GM21528 (cell line): ENCODE results near the gene KCNMB1.
A peak's percentile ranks its signal among the peaks of the same experiment; 100 is the strongest.

ENCODE experiments used
- ATAC-seq: cut with Tn5 transposase; IDR thresholded peaks from one replicate; pipeline ENCODE4 v1.9.1; 2021; ENCODE audit warnings: mild to moderate bottlenecking, moderate library complexity; ENCODE audit not compliant: unreplicated experiment, low FRiP score

The KCNMB1 gene

GRCh38 chr5:170388818-170389549 lies at the start of gene KCNMB1:
Gene KCNMB1, minus strand, starts transcription at chr5:170389367. Its CDS starts 3,920 bp downstream, at chr5:170385447.
- ATAC-seq, result no peak

GRCh38 chr5:170438581-170438980 lies 49.4 kb upstream of the KCNMB1 start:
- no peak for ATAC-seq

- ATAC-seq, result no peak
Observed at GRCh38 chr5:170437621-170438375, 48.6 kb upstream of the KCNMB1 start.

- ATAC-seq, result no peak
Observed at GRCh38 chr5:170436335-170436734, 47.2 kb upstream of the KCNMB1 start.

GRCh38 chr5:170434966-170435605 lies 45.9 kb upstream of the KCNMB1 start:
- peak; percentile 76 for ATAC-seq

GRCh38 chr5:170432669-170433068 lies 43.5 kb upstream of the KCNMB1 start:
- no peak for ATAC-seq

- ATAC-seq, result no peak
Observed at GRCh38 chr5:170431571-170431970, 42.4 kb upstream of the KCNMB1 start.

- no peak for ATAC-seq
Observed at GRCh38 chr5:170430866-170431437, 41.8 kb upstream of the KCNMB1 start.

- no peak for ATAC-seq
Observed at GRCh38 chr5:170430256-170430655, 41.1 kb upstream of the KCNMB1 start.

GRCh38 chr5:170429014-170429413 lies 39.8 kb upstream of the KCNMB1 start:
- ATAC-seq, result no peak

GRCh38 chr5:170427672-170428236 lies 38.6 kb upstream of the KCNMB1 start:
- no peak for ATAC-seq

- no peak for ATAC-seq
Observed at GRCh38 chr5:170426786-170427185, 37.6 kb upstream of the KCNMB1 start.

GRCh38 chr5:170426149-170426767 lies 37.1 kb upstream of the KCNMB1 start:
- no peak for ATAC-seq

GRCh38 chr5:170425731-170426130 lies 36.6 kb upstream of the KCNMB1 start:
- no peak for ATAC-seq

GRCh38 chr5:170424629-170425028 lies 35.5 kb upstream of the KCNMB1 start:
- no peak for ATAC-seq

- no peak for ATAC-seq
Observed at GRCh38 chr5:170423692-170424091, 34.5 kb upstream of the KCNMB1 start.

GRCh38 chr5:170421826-170422225 lies 32.7 kb upstream of the KCNMB1 start:
- ATAC-seq, result no peak

GRCh38 chr5:170420806-170421412 lies 31.7 kb upstream of the KCNMB1 start:
- ATAC-seq, result no peak

- no peak for ATAC-seq
Observed at GRCh38 chr5:170419643-170420042, 30.5 kb upstream of the KCNMB1 start.

GRCh38 chr5:170418736-170419135 lies 29.6 kb upstream of the KCNMB1 start:
- no peak for ATAC-seq
